Activated CD8-positive, alpha-beta memory T cell treated with anti-CD3 and anti-CD28 coated beads for 1 hour (primary cell): ENCODE measurements around the gene FGF22.
"Not testable (repeated sequence)": the region's sequence is repeated elsewhere in the genome, so short reads cannot be mapped to it uniquely, and the experiment has no call there.

Experiments used
- DNase-seq, 2 donors: peaks; one replicate each; pipeline ENCODE4 v3.0.0-alpha.2; 2020; ENCODE audit warnings: low read depth in 1 of 2; ENCODE audit errors: extremely low read depth in 1 of 2

The FGF22 gene

DNA sequence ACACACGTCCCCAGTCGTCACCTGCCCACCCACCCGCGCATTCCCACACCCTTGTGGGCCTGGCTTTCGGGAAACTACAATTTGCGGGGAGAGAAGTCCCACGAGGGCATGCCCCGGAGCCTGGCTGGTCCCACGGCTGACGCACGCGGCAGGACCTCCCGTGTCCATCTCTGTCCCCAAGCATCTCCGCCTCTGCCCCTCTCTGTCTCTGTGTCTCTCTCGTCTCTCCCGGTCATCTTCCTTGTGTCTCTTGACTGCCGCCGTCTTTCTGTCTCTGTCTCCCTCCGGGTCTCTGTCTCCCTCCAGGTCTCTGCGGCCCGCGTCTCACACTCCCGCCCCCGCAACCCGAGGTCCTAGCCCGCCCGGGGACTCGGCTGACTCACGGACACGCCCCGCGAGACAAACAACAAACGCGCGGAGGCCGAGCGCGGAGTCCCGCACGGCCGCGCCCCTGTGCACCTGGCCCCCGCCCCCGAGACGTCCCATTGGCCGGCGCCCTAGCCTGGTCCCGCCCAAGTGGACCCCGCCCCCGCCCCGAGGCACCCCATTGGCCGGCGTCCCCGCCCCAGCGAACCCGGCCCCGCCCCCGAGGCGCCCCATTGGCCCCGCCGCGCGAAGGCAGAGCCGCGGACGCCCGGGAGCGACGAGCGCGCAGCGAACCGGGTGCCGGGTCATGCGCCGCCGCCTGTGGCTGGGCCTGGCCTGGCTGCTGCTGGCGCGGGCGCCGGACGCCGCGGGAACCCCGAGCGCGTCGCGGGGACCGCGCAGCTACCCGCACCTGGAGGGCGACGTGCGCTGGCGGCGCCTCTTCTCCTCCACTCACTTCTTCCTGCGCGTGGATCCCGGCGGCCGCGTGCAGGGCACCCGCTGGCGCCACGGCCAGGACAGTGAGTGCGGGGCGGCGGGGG is at the start of gene FGF22:
Gene FGF22 (plus strand): TSS at position 627 of the 908 bp plus-strand sequence. CDS start 47 bp downstream, at position 674.
- peak; percentile 85 to 98 for DNase-seq

DNA sequence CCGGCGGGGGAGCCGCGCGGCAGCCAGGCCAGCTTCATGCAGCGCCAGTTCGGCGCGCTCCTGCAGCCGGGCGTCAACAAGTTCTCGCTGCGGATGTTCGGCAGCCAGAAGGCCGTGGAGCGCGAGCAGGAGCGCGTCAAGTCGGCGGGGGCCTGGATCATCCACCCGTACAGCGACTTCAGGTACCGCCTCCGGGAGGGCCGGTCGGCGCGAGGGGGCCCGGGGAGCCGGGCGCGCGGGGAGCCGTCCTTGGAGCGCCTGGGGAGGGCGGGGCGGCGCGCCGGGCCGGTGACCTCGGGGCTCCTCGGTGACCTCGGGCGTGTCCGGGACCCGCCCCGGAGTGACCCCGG is 49.3 kb upstream of the FGF22 start:
- DNase-seq = no peak

DNA sequence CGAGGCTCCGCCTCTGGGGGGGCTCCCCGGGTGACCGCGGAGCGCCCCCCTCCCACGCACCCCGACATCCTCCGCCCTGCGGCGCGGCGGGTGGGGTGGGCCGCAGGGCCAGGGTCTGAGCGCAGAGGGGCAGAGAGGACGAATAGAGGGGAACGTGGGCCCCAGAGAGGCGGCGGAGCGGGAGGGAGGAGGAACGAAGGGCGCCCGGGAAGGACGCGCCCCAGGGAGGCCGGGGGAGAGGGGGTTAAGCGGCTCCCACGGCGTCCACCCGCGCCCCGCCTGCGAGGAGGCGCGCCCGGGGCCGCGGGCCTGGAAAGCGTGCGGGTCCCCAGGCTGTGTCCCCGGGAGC is 49.0 kb upstream of the FGF22 start:
- no peak for DNase-seq

DNA sequence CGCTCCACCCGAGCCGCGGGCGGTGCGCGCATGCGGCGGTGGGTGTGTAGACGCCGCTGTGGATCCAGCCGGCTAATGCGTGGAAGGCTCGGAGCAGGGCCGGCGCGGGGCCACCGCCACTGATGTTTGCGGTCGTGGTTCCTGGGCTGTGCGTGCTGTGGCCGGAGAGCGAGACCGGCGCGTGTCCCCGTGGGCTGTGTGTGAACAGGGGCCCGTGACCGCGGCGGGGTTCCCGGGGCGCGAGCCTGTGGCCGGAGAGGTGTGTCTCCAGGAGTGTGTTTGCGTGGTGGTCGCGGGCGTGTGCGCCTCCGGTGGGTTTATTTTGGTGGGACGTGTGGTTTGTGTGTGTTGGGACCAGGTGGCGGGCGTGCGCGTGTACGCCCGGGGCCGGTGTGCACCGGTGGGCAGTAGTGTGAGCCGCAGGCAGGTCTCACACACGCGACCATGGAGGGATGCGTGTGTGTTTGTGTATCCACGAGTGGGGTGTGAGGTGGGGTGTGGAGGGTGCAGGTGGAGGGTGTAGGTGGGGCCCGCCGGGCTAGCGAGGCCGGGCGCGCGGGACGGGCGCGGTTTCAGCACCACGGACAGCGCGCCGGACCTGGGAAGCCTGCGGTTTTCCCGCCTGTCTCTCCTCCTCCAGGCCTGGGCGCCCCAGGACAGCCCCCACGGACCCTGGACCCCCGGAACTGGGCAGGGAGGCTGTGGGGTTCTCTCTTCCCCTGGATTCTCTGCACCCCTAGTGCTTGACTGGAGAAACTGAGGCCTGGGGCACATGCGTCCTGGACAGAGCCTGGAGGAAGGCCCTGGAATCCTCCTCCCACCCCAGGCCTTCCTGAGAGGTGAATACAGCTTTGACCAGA is 48.4 kb upstream of the FGF22 start:
- DNase-seq = no peak

DNA sequence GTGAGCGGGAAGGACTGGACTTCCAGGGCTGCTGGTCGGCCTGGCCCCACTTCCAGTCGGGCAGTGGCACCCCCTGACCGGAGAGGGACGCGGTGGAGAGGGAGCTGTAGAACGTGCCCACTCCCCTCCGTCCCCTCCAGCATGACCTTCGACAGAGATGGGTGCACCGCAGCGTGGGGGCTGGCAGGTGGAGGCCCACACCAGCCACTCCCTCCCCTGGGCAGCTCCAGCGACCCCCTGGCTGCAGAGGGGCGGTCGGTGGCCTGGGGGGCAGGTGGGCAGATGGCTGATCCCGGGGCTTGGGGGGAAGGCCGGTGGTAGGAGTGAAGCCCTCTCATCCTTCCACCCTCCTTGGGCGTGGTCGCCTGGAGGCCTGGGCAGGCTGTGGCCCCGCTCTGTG is 47.6 kb upstream of the FGF22 start:
- DNase-seq = no peak

DNA sequence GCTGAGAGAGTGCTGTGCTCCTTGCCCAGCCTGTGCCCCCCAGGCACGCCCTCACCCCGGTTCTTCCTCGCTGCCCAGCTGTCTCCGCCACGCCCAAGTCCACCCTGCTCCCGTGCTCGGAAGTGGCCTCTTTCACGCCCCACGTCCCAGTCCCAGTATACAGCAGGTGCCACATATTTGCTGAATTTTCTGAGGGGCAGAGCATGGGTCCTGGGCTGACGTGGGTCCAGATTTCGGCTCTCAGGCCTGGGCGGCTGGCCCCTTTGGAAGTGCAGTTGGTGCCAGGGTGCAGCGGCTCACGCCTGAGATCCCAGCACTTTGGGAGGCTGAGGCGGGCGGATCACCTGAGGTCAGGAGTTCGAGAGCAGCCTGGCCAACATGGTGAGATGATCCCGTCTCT is 46.6 kb upstream of the FGF22 start:
- no peak for DNase-seq

DNA sequence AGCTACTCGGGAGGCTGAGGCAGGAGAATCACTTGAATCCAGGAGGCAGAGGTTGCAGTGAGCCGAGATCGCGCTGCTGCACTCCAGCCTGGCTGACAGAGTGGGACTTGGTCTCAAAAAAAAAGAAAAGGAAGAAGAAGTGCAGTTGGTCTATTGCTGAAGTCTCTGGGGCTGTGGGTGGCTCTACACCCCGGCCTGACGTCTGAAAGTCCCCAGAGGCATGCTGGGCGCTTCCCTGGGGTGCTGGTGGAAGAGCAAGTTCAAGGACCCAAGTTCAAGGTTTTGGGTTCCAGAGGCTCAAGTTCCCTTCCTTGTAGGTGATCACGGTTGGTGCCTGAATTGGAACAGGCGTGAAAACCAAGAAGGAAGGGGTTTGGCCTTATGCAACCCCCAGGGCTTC is 46.2 kb upstream of the FGF22 start:
- no peak for DNase-seq

DNA sequence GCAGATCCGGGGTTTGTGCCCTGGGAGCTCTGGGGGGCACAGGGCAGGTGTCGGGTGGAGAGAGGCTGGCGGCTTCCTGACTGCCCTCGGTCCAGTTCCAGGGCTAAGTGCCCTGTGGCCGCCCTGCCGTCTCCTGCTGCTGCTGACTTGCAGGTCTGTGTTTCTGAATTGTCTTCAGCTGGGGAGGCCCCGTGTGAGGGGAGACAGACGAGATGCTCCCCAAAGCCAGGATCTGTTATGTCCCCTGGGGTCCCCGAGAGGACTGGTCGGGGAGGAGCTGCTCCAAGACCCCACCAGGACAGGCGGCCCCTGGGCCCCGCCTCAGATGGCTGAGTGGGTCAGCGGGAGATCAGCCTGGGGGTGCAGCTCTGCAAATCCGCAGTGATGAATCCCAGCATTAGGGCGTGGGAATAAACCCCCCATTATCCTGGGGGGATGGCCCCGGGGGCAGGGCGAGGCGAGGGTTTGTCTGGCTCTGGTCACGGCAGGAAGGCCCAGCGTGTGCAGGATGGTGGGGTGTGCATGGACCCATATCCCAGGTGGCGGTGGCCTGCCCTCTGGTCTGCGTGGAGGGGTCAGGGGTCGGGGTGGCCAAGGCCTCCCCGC is 45.3 kb upstream of the FGF22 start:
- no peak for DNase-seq

DNA sequence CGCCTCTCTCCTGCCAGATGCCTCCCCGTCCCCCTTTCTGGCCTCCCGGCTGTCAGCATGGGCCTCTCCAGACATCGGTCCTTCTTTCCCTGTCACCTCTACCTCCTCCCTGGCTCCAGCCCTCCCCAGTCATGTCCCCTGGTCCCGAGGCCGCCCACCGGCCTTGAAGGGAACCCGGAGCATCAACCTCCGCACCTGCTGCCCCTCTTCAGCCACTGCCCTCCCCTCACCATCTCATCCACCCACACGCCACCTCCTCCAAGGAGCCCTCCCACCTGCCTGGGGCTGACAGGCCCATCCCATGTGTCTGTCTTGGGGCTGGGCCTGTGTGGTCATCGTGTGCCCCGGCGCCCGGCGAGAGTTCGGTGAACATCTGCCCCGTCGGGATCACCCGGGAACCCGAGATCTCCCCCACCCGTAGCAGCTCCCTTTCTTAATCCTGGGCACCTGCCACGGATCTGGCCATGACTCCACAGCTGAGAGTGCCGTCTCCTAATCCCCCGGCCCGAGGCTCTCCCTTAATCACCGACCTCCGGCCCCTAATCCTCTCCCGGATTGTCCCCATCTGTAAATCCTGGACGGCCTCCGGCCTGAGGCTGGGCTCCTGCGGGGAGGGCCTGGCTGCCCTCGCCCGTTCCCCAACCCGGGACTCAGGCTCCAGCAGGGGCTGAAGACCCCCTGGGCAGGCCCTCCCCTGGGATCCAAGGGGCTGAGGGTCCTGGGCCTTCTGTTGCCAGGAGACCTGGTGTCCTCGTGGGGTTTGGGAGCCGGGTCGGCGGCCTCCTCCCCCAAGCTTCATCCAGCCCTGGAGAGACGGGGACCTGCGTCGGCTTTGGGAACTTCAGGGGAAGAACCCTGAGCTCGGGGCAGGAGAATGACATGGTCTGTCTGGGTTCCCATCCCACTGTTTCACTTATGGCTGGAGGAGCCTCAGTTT is 44.1 kb upstream of the FGF22 start:
- no peak for DNase-seq

DNA sequence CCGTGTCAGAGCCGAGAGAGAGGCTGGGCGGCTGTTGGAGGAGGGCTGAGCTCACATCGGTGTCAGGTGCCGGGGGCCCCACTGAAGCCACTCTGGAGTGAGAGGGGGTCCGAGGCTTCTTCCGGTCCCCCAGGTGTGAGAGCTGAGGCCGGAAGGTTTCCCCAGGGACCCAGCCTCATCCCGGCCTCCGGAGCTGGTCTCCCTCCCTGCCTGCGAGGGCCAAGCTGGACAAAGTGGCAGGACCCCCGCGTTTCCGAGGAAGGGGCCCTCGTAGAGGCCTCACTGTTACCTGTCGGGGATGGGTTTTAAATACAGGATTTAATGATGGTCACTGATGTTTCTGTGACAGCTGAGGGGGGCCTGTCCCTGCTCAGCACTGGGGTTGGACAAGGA is 43.4 kb upstream of the FGF22 start:
- no peak for DNase-seq

DNA sequence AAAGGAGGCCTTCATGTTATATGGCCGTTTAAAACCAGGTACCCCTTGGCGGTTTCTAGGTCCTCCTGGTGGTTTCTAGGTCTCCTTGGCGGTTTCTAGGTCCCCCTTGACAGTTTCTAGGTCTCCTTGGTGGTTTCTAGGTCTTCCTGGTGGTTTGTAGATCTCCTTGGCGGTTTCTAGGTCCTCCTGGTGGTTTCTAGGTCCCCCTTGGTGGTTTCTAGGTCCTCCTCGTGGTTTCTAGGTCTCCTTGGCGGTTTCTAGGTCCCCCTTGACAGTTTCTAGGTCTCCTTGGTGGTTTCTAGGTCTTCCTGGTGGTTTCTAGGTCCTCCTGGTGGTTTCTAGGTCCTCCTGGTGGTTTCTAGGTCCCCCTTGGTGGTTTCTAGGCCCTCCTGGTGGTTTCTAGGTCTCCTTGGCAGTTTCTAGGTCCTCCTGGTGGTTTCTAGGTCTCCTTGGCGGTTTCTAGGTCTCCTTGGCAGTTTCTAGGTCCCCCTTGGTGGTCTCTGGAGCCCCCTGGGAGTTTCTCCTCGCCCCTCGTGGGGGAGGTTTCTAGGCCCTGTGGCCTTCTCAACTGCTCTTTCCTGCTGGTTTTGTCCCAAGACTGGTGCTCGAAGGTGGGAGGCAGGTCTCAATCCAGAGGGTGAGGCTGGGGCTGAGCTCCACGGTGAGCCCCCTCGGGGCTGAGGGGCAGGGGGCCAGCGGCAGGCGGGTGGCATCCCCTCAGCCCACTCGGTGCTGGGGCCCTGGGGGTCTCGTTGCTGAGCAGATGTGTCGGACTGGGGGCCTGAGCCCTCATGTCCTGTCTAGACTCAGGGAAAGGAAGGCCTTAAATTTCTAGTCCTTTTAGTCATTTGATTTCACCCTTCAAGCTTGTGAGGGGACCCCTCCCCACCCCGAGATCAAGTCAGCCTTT is 42.0 kb upstream of the FGF22 start:
- DNase-seq = no peak

DNA sequence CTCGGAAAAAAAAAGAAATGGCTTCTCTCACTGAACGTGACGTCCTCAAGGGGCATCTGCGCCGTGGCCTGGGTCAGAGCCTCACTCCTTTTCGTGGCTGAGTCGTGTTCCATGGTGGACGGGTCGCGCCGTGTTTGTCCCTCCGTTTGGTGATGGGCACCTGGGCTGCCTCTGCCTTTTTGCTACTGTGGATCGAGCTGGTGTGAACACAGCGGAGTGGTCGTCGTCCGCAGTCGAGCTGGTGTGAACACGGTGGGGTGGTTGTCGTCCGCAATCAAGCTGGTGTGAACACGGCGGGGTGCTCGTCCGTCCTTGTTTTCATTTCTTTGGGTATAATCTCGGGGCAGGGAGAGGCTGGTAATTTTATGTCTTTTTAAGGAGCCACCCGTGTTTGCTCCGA is 38.4 kb upstream of the FGF22 start:
- DNase-seq = no peak

DNA sequence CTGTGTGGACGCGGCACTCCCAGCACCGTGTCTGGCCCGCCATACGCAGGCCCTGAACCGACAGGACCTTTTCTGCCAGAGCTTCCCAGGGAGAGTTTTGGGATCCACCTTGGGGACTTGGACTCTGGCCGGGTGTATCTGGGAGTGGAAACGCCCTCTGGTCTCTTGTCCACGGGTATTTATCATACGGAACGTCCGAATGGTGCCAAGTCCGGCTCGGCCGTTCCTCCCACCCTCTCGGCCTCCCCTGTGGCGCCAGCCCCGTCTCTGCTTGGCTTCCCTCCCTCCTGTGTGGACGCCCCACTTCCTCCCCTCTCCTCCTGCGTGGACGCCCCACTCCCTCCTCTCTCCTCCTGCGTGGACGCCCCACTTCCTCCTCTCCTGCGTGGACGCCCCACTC is 37.9 kb upstream of the FGF22 start:
- no peak for DNase-seq

DNA sequence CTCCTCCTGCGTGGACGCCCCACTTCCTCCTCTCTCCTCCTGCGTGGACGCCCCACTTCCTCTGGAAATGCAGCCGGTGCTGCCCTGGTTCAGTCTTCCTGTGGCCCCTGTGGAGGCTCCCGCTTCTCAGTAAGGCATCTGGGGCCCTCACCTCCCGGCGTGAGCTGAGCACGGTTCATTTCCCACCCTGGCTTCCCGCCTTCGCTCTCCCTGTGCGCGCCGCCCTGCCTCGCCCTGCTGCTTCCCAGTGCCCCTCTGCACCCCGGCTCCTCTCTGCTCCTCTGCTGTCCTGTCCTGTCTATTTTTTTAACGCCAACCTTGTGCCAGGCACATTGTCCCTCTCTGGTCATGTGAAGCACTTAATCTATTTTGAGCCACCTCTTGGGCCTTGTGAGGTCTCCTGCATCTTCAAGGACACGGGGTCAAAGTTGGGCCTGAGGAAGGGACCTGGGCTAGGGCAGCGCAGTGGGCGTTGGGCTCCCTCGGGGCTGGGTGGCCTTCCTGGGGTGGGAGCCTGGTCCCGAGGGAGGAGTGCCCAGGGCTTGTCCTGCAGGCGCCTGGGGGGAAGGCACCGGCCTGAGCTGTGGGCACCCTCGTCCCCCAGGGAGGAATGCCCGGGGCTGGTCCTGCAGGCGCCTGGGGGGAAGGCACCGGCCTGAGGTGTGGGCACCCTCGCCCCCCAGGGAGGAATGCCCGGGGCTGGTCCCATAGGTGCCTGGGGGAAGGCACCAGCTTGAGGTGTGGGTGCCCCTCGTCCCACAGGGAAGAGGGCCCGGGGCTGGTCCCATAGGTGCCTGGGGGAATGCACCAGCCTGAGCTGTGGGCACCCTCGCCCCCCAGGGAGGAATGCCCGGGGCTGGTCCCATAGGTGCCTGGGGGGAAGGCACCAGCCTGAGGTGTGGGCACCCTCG is 37.0 kb upstream of the FGF22 start:
- no peak for DNase-seq

DNA sequence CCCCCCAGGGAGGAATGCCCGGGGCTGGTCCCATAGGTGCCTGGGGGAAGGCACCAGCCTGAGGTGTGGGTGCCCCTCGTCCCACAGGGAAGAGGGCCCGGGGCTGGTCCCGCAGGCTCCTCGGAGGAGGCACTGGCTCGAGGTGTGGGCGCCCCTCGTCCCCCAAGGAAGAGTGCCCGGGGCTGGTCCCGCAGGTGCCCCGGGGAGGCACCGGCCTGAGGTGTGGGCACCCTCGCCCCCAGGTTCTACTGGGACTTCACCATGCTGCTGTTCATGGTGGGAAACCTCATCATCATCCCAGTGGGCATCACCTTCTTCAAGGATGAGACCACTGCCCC is 36.4 kb upstream of the FGF22 start:
- not testable (repeated sequence) for DNase-seq

DNA sequence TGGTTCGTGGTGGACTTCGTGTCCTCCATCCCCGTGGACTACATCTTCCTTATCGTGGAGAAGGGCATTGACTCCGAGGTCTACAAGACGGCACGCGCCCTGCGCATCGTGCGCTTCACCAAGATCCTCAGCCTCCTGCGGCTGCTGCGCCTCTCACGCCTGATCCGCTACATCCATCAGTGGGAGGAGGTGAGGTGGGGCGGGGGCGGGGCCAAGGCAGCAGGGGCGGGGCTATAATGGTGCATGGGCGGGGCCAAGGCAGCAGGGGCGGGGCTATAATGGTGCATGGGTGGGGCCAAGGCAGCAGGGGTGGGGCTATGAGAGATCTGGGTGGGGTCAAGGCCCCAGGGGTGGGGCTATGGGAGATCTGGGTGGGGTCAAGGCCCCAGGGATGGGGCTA is 35.9 kb upstream of the FGF22 start:
- DNase-seq = not testable (repeated sequence)

DNA sequence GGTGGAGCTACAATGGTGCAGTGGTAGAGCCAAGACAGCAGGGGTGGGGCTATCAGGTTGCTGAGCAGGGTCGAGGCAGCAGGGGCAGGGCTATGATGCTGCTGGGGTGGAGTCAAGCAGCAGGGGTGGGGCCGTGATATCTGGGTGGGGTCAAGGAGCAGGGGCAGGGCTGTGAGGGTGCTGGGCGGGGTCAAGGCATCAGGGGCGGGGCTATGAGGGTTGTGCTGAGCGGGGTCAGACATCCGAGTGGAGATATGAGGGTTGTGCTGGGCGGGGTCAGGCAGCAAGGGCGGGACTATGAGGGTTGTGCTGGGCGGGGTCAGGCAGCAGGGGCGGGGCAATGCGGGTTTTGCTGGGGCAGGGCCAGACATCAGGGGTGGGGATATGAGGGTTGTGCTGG is 35.3 kb upstream of the FGF22 start:
- DNase-seq = no peak

DNA sequence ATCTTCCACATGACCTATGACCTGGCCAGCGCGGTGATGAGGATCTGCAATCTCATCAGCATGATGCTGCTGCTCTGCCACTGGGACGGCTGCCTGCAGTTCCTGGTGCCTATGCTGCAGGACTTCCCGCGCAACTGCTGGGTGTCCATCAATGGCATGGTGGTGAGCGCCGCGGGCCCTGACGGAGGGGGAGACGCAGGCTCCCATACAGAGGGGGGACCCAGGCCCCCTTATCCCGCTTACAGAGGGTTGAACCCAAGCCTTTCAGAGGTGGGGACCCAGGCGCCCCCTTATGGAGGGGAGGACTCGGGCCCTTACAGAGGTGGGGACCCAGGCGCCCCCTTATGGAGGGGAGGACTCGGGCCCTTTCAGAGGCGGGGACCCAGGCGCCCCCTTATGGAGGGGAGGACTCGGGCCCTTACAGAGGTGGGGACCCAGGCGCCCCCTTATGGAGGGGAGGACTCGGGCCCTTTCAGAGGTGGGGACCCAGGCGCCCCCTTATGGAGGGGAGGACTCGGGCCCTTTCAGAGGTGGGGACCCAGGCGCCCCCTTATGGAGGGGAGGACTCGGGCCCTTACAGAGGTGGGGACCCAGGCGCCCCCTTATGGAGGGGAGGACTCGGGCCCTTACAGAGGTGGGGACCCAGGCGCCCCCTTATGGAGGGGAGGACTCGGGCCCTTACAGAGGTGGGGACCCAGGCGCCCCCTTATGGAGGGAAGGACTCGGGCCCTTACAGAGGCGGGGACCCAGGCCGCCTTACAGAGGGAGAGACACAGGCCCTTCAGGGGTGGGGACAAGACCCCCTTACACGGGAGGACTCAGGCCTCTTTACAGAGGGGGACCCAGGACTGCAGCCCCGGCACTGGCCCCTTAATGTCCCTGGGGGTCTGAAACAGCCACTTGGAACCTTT is 34.4 kb upstream of the FGF22 start:
- DNase-seq = not testable (repeated sequence)
